Central memory CD4-positive, alpha-beta T cell (primary cell): ENCODE results near the gene SNRNP70.
A peak's percentile ranks its signal among the peaks of the same experiment; 100 is the strongest.
"Not testable (repeated sequence)": the region's sequence is repeated elsewhere in the genome, so short reads cannot be mapped to it uniquely, and the experiment has no call there.

Experiments used
- DNase-seq: peaks from one replicate; pipeline ENCODE4 v3.0.0; 2022

SNRNP70 gene

GRCh38 chr19:49121841-49122240, 36.6 kb downstream of the SNRNP70 start:
- DNase-seq = not testable (repeated sequence)

GRCh38 chr19:49123285-49123684, 38.0 kb downstream of the SNRNP70 start:
- DNase-seq = not testable (repeated sequence)

GRCh38 chr19:49125025-49125731, 39.9 kb downstream of the SNRNP70 start:
- no peak for DNase-seq

GRCh38 chr19:49126575-49126974, 41.3 kb downstream of the SNRNP70 start:
- DNase-seq = no peak

GRCh38 chr19:49127225-49127624, 42.0 kb downstream of the SNRNP70 start:
- DNase-seq = not testable (repeated sequence)

- peak; percentile 94 for DNase-seq
These were observed 42.7 kb downstream of the SNRNP70 start for GRCh38 chr19:49127674-49128544.

- DNase-seq = no peak
These were observed 43.4 kb downstream of the SNRNP70 start for GRCh38 chr19:49128545-49129237.

- DNase-seq = no peak
These were observed 44.0 kb downstream of the SNRNP70 start for GRCh38 chr19:49129238-49129583.

GRCh38 chr19:49130325-49130724, 45.1 kb downstream of the SNRNP70 start:
- no peak for DNase-seq

- DNase-seq = no peak
These were observed 47.8 kb downstream of the SNRNP70 start for GRCh38 chr19:49132974-49133609.

- no peak for DNase-seq
These were observed 48.6 kb downstream of the SNRNP70 start for GRCh38 chr19:49133621-49134454.

- no peak for DNase-seq
These were observed 50.4 kb downstream of the SNRNP70 start for GRCh38 chr19:49135686-49136085.

GRCh38 chr19:49136771-49137171, 51.5 kb downstream of the SNRNP70 start:
- no peak for DNase-seq

GRCh38 chr19:49140951-49141350, 55.7 kb downstream of the SNRNP70 start:
- no peak for DNase-seq

GRCh38 chr19:49141352-49141751, 56.1 kb downstream of the SNRNP70 start:
- DNase-seq = no peak

- no peak for DNase-seq
These were observed 57.6 kb downstream of the SNRNP70 start for GRCh38 chr19:49142866-49143335.

- peak; percentile 63 for DNase-seq
These were observed 60.5 kb downstream of the SNRNP70 start for GRCh38 chr19:49145573-49146407.

GRCh38 chr19:49146408-49146770, 61.1 kb downstream of the SNRNP70 start:
- DNase-seq = not testable (repeated sequence)

- no peak for DNase-seq
These were observed 62.9 kb downstream of the SNRNP70 start for GRCh38 chr19:49148044-49148682.
